HG02970 (cell line): ENCODE data around the gene GIMAP2.
A peak's percentile ranks its signal among the peaks of the same experiment; 100 is the strongest.
"Not testable (repeated sequence)": the region's sequence is repeated elsewhere in the genome, so short reads cannot be mapped to it uniquely, and the experiment has no call there.

Experiments used
- ATAC-seq: cut with Tn5 transposase; IDR thresholded peaks from one replicate; pipeline ENCODE4 v1.9.1; 2021; ENCODE audit warnings: mild to moderate bottlenecking, moderate library complexity, moderate number of reproducible peaks; ENCODE audit not compliant: unreplicated experiment, low FRiP score

Gene GIMAP2

GRCh38 chr7:150676276-150676675, 9.2 kb upstream of the GIMAP2 start:
- ATAC-seq, result not testable (repeated sequence)

- not testable (repeated sequence) for ATAC-seq
Observed at GRCh38 chr7:150676854-150677253, 8.7 kb upstream of the GIMAP2 start.

GRCh38 chr7:150678601-150679000, 6.9 kb upstream of the GIMAP2 start:
- ATAC-seq, result not testable (repeated sequence)

GRCh38 chr7:150680364-150680763, 5.1 kb upstream of the GIMAP2 start:
- ATAC-seq, result not testable (repeated sequence)

- peak; percentile 33 for ATAC-seq
Observed at GRCh38 chr7:150686030-150686631, 625 bp downstream of the GIMAP2 start.

GRCh38 chr7:150688630-150689029, 3.1 kb downstream of the GIMAP2 start:
- no peak for ATAC-seq

GRCh38 chr7:150695654-150696053, 10.1 kb downstream of the GIMAP2 start:
- ATAC-seq, result no peak

- no peak for ATAC-seq
Observed at GRCh38 chr7:150703209-150703608, 17.7 kb downstream of the GIMAP2 start.

GRCh38 chr7:150715293-150715692, 29.8 kb downstream of the GIMAP2 start:
- ATAC-seq, result no peak

- no peak for ATAC-seq
Observed at GRCh38 chr7:150715738-150716137, 30.2 kb downstream of the GIMAP2 start.

GRCh38 chr7:150716368-150716767, 30.9 kb downstream of the GIMAP2 start, which contains the start of gene GIMAP1:
GIMAP1 (plus strand) TSS chr7:150716613; CDS start chr7:150719048, 2,435 bp downstream.
- no peak for ATAC-seq

GRCh38 chr7:150716939-150717338, 31.4 kb downstream of the GIMAP2 start:
- no peak for ATAC-seq

GRCh38 chr7:150717814-150718420, 32.4 kb downstream of the GIMAP2 start:
- no peak for ATAC-seq

GRCh38 chr7:150719436-150719835, 33.9 kb downstream of the GIMAP2 start:
- ATAC-seq, result no peak

- no peak for ATAC-seq
Observed at GRCh38 chr7:150719960-150720891, 34.7 kb downstream of the GIMAP2 start.

GRCh38 chr7:150721970-150722373, 36.5 kb downstream of the GIMAP2 start:
- no peak for ATAC-seq

- ATAC-seq, result no peak
Observed at GRCh38 chr7:150722431-150722931, 37.0 kb downstream of the GIMAP2 start.

- ATAC-seq, result no peak
Observed at GRCh38 chr7:150723467-150723866, 38.0 kb downstream of the GIMAP2 start.

- no peak for ATAC-seq
Observed at GRCh38 chr7:150727381-150727780, 41.9 kb downstream of the GIMAP2 start.

GRCh38 chr7:150728011-150728410, 42.5 kb downstream of the GIMAP2 start:
- no peak for ATAC-seq

GRCh38 chr7:150728609-150729008, 43.1 kb downstream of the GIMAP2 start:
- no peak for ATAC-seq
